Mammary epithelial cell (primary cell): ENCODE data around the gene NRG3.

Experiments
- EZH2 ChIP-seq: IDR thresholded peaks from 2 replicates; pipeline ENCODE4 v1.6.1; 2012; ENCODE audit warnings: low read length, inconsistent platforms, borderline replicate concordance
- TF ChIP-seq, protein P1 (sequence below), 2 donors: IDR thresholded peaks in 1 of 2; conservative IDR thresholded peaks in 1 of 2; 2 replicates each; pipeline ENCODE4 v1.5.1; 2011 to 2012; ENCODE audit warnings: inconsistent platforms in 2 of 2, low read length in 2 of 2, mild to moderate bottlenecking in 2 of 2, control low read depth in 1 of 2, low read depth in 1 of 2; ENCODE audit not compliant: insufficient read depth in 1 of 2; ENCODE audit errors: extremely low read depth in 1 of 2

GRCh38 chr10:81866753-81867152 lies 8.2 kb upstream of the NRG3 start:
- TF ChIP-seq, protein P1, sequence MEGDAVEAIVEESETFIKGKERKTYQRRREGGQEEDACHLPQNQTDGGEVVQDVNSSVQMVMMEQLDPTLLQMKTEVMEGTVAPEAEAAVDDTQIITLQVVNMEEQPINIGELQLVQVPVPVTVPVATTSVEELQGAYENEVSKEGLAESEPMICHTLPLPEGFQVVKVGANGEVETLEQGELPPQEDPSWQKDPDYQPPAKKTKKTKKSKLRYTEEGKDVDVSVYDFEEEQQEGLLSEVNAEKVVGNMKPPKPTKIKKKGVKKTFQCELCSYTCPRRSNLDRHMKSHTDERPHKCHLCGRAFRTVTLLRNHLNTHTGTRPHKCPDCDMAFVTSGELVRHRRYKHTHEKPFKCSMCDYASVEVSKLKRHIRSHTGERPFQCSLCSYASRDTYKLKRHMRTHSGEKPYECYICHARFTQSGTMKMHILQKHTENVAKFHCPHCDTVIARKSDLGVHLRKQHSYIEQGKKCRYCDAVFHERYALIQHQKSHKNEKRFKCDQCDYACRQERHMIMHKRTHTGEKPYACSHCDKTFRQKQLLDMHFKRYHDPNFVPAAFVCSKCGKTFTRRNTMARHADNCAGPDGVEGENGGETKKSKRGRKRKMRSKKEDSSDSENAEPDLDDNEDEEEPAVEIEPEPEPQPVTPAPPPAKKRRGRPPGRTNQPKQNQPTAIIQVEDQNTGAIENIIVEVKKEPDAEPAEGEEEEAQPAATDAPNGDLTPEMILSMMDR (conservative IDR thresholded peaks at IDR 0.05 in 1 of 2, IDR thresholded peaks at IDR 0.05 in 1 of 2; ENCODE audit: extremely low read depth in 1 of 2, insufficient read depth in 1 of 2, low read depth in 1 of 2, low read length in 2 of 2) = no peak
- no peak for TF ChIP-seq EZH2
